SK-N-SH (cell line): ENCODE measurements around the gene NAA10. TPM values are rescaled to one million over a fixed set of nuclear protein-coding genes. Genes with fewer than 3 reads are reported as not detected.

ENCODE experiments used
- CTCF ChIA-PET: fragments of 300-600, 350-600 bp; formaldehyde crosslinking; extraction: SDS; loops from one replicate; lab custom pipeline; 2021; lab: Yijun Ruan, JAX
- POLR2A ChIA-PET: fragments of 350-600 bp; sonication (Branson Sonifier 250); formaldehyde crosslinking; extraction: SDS; loops from one replicate; lab custom pipeline; 2020; ENCODE audit warnings: antibody characterized with exemption, inconsistent platforms; lab: Yijun Ruan, JAX
- DNase-seq: peaks from one replicate; pipeline ENCODE4 v3.0.0; 2012
- H2AFZ ChIP-seq: fragments of 200-600 bp; sonication (generic); 2 replicates; pipeline ENCODE4 v1.8.1; 2016; ENCODE audit warnings: antibody characterized with exemption, mild to moderate bottlenecking, low read depth
- H3F3A ChIP-seq: fragments of 200-600 bp; sonication (generic); replicated peaks from 2 replicates; pipeline ENCODE3; 2016; ENCODE audit warnings: antibody characterized with exemption, mild to moderate bottlenecking; ENCODE audit not compliant: insufficient read depth
- H3K27ac ChIP-seq, 2 experiments: fragments of 200-500 bp in 1 of 2; fragments of 200-600 bp in 1 of 2; sonication (Bioruptor generic) in 1 of 2; sonication (generic), shearing (Covaris generic) in 1 of 2; 2 replicates each; pipeline versions ENCODE4 v1.5.1 to v1.6.1; 2014 to 2016; ENCODE audit warnings: low read depth in 2 of 2, inconsistent platforms in 1 of 2, low read length in 1 of 2, mild to moderate bottlenecking in 1 of 2, mixed read lengths in 1 of 2
- H3K27me3 ChIP-seq: fragments of 200-600 bp; sonication (generic), shearing (Covaris generic); 2 replicates; pipeline ENCODE4 v1.6.1; 2016; ENCODE audit warnings: mixed run types; ENCODE audit not compliant: insufficient read depth
- H3K36me3 ChIP-seq, 2 experiments: fragments of 200-500 bp in 1 of 2; fragments of 200-600 bp in 1 of 2; sonication (Bioruptor generic) in 1 of 2; sonication (generic) in 1 of 2; replicated peaks in 1 of 2; 2 replicates each; pipeline versions ENCODE3 to v1.5.1; 2014 to 2016; ENCODE audit warnings: low read length in 1 of 2, mild to moderate bottlenecking in 1 of 2; ENCODE audit not compliant: insufficient read depth in 2 of 2, control insufficient read depth in 1 of 2
- H3K4me1 ChIP-seq, 2 experiments: fragments of 200-500 bp in 1 of 2; fragments of 200-600 bp in 1 of 2; sonication (Bioruptor generic) in 1 of 2; sonication (generic), shearing (Covaris generic) in 1 of 2; 2 replicates each; pipeline versions ENCODE4 v1.5.1 to v1.6.1; 2014 to 2016; ENCODE audit warnings: low read depth in 1 of 2, low read length in 1 of 2, mixed run types in 1 of 2; ENCODE audit not compliant: insufficient read depth in 2 of 2, control insufficient read depth in 1 of 2
- H3K4me2 ChIP-seq: fragments of 200-600 bp; sonication (generic), shearing (Covaris generic); 2 replicates; pipeline ENCODE4 v1.6.1; 2017; ENCODE audit warnings: mixed run types
- H3K4me3 ChIP-seq, 2 experiments: fragments of 200-500 bp in 1 of 2; fragments of 200-600 bp in 1 of 2; sonication (Bioruptor generic) in 1 of 2; sonication (generic), shearing (Covaris generic) in 1 of 2; 2 replicates each; pipeline versions ENCODE4 v1.5.1 to v1.8.1; 2014 to 2016; ENCODE audit warnings: low read depth in 2 of 2, inconsistent platforms in 1 of 2, low read length in 1 of 2, mild to moderate bottlenecking in 1 of 2, mixed read lengths in 1 of 2, moderate library complexity in 1 of 2
- H3K79me2 ChIP-seq: fragments of 200-600 bp; sonication (generic); 2 replicates; pipeline ENCODE4 v1.8.1; 2017; ENCODE audit warnings: mild to moderate bottlenecking; ENCODE audit not compliant: insufficient read depth
- H3K9ac ChIP-seq: fragments of 200-600 bp; sonication (generic); 2 replicates; pipeline ENCODE4 v1.6.1; 2017; ENCODE audit warnings: mixed run types
- H3K9me2 ChIP-seq: fragments of 200-600 bp; sonication (generic); 2 replicates; pipeline ENCODE4 v1.6.1; 2017; ENCODE audit warnings: mixed run types
- H3K9me3 ChIP-seq: fragments of 200-600 bp; sonication (generic); 2 replicates; pipeline ENCODE4 v1.6.1; 2017; ENCODE audit warnings: mixed run types, mild to moderate bottlenecking, moderate library complexity
- H4K20me1 ChIP-seq: fragments of 200-600 bp; sonication (generic); 2 replicates; pipeline ENCODE4 v1.6.1; 2017; ENCODE audit warnings: mild to moderate bottlenecking, mixed run types; ENCODE audit not compliant: insufficient read depth
- ELF1 ChIP-seq: IDR thresholded peaks from 2 replicates; pipeline ENCODE4 v1.4.0; 2012
- FOXJ3 ChIP-seq: sonication (generic); formaldehyde crosslinking; IDR thresholded peaks from 2 replicates; pipeline ENCODE4 v1.5.1; 2020; ENCODE audit warnings: mild to moderate bottlenecking, missing genetic modification reagents
- FOXM1 ChIP-seq: IDR thresholded peaks from 2 replicates; pipeline ENCODE4 v1.4.0; 2012; ENCODE audit warnings: low read depth, mild to moderate bottlenecking
- GABPA ChIP-seq: IDR thresholded peaks from 2 replicates; pipeline ENCODE4 v1.4.0; 2012; ENCODE audit warnings: low read depth, mild to moderate bottlenecking
- GATA2 ChIP-seq: sonication (generic); formaldehyde crosslinking; IDR thresholded peaks from 2 replicates; pipeline ENCODE4 v1.5.0; 2020; ENCODE audit warnings: mild to moderate bottlenecking, missing genetic modification reagents
- MXI1 ChIP-seq: IDR thresholded peaks from 2 replicates; pipeline ENCODE4 v1.6.1; 2012; ENCODE audit warnings: mild to moderate bottlenecking, low read depth, low read length, improper control_type of control experiment
- NRF1 ChIP-seq: IDR thresholded peaks from 2 replicates; pipeline ENCODE4 v1.6.1; 2012; ENCODE audit warnings: low read depth, mild to moderate bottlenecking, low read length
- POLR2AphosphoS5 ChIP-seq: IDR thresholded peaks from 2 replicates; pipeline ENCODE4 v1.6.1; 2012; ENCODE audit warnings: low read depth, low read length
- RCOR1 ChIP-seq: fragments of 150-350 bp; IDR thresholded peaks from 2 replicates; pipeline ENCODE4 v1.6.1; 2017; ENCODE audit warnings: antibody characterized with exemption, low read length
- RXRA ChIP-seq: IDR thresholded peaks from 2 replicates; pipeline ENCODE4 v1.4.0; 2012; ENCODE audit warnings: low read depth, mild to moderate bottlenecking, borderline replicate concordance
- SIN3A ChIP-seq: IDR thresholded peaks from 2 replicates; pipeline ENCODE4 v1.6.1; 2012; ENCODE audit warnings: low read depth, mild to moderate bottlenecking, low read length, moderate library complexity, borderline replicate concordance
- TAF1 ChIP-seq: IDR thresholded peaks from 2 replicates; pipeline ENCODE4 v1.6.1; 2012; ENCODE audit warnings: low read depth, mild to moderate bottlenecking, low read length, moderate library complexity, borderline replicate concordance
- TCF12 ChIP-seq: IDR thresholded peaks from 2 replicates; pipeline ENCODE4 v1.4.0; 2012
- TEAD4 ChIP-seq: IDR thresholded peaks from 2 replicates; pipeline ENCODE4 v1.4.0; 2012; ENCODE audit warnings: mild to moderate bottlenecking, borderline replicate concordance; ENCODE audit not compliant: insufficient read depth
- WGBS: methylation state at CpG from one replicate; pipeline ENCODE4 v1.1.6; 2017; ENCODE audit warnings: low lambda C conversion rate; 5-methylcytosine and 5-hydroxymethylcytosine counted together
- polyA plus RNA-seq, 3 experiments: library from polyadenylated mRNA; depleted of rRNA; stranded (reverse); fragments of >200 nt; gene quantifications; 2 replicates each; pipeline ENCODE4 v1.2.3, GENCODE V29; 2012
- TF ChIP-seq, protein P1 (sequence below): IDR thresholded peaks from 2 replicates; pipeline ENCODE4 v1.4.0; 2012; ENCODE audit warnings: low read depth, borderline replicate concordance
- TF ChIP-seq, protein P2 (sequence below): IDR thresholded peaks from 2 replicates; pipeline ENCODE4 v1.4.0; 2012; ENCODE audit warnings: low read depth, borderline replicate concordance
- TF ChIP-seq, protein P3 (sequence below): fragments of 150-350 bp; IDR thresholded peaks from 2 replicates; pipeline ENCODE4 v1.6.1; 2017; ENCODE audit warnings: antibody characterized with exemption, low read length, low read depth, borderline replicate concordance
- TF ChIP-seq, protein P4 (sequence below): IDR thresholded peaks from 2 replicates; pipeline ENCODE4 v1.4.0; 2012; ENCODE audit warnings: low read depth

Gene NAA10
- polyA plus RNA-seq, 1 of the 3 experiments (the other 2 are of a cell fraction) = 229 TPM

DNA sequence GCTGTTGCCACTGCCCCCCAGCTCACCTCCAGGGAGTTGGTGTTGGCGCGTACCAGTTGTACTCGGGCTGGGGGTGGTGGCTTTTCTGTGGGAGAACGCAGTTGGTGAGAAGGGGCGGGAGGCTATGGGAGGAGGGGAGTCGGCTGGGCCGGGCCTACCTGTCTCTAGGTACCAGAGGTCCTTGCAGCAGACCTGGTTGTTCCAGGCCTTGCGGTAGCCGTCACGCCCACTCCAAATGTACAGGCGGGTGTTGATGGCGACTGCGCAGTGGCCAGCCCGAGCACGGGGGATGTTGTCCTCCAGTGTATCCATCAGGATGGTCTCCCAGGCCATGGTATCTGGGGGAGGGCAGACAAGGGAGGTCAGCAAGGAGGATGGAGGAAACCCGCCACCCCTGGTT, 25.2 kb upstream of the NAA10 start:
- peaks cover 12 to 95% of the 10 kb centered on the region in 2 experiments for H3K36me3 ChIP-seq
- no peaks in the 10 kb centered on the region for H3K9me3 ChIP-seq
- no peaks in the 10 kb centered on the region for H3K27me3 ChIP-seq
- no peak overlapping the region for H3K27ac ChIP-seq
- POLR2A ChIA-PET = no interaction called here
- H4K20me1 ChIP-seq = peaks cover 37% of the 10 kb centered on the region
- H3F3A ChIP-seq = no peaks in the 10 kb centered on the region
- no peak for TF ChIP-seq MXI1
- H3K9me2 ChIP-seq = no peaks in the 10 kb centered on the region
- no peak for DNase-seq
- H3K4me1 ChIP-seq = no peaks in the 10 kb centered on the region
- no peak overlapping the region for H3K4me2 ChIP-seq
- no peak overlapping the region for H3K4me3 ChIP-seq
- no peak overlapping the region for H3K9ac ChIP-seq
- peaks cover 30% of the 10 kb centered on the region for H3K79me2 ChIP-seq
- H2AFZ ChIP-seq = no peak overlapping the region
- WGBS = 100% methylated on average over 9 of the region's 16 CpGs
- CTCF ChIA-PET = interaction anchor here (3.6 kb wide), 1 partner anchor 13 kb away, joined by 21 read pairs; no protein-coding TSS in a partner anchor

DNA sequence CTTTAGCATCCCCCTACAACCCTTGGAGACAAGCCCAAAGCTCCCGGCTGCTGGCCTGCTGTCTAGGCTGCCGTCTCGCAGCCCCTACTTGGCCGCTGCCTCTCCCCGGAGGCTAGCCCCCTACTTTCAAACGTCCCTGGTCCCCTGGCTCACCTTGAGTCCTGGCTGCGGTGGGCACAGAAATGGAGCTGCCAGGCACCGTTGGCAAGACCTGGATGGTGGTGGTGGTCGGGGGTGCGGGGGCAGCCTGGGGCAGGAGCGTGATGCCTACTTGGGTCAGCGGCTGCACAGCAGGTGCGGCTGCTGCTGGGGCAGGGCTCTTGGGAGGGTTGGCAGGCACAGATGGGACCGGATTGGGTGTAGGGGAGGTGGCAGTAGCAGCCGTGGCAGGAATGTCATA, 24.8 kb upstream of the NAA10 start:
- H3K9ac ChIP-seq = no peak overlapping the region
- ChIA-PET CTCF (interaction anchor here (3.6 kb wide), 1 partner anchor 12 kb away, joined by 21 read pairs; no protein-coding TSS in a partner anchor), POLR2A (no interaction called here)
- DNase-seq = no peak
- no peaks in the 10 kb centered on the region for H3K9me3 ChIP-seq
- H3K9me2 ChIP-seq = no peaks in the 10 kb centered on the region
- peaks cover 33% of the 10 kb centered on the region for H4K20me1 ChIP-seq
- peaks cover 26% of the 10 kb centered on the region for H3K79me2 ChIP-seq
- H3K4me3 ChIP-seq = no peak overlapping the region
- peaks cover 12 to 99% of the 10 kb centered on the region in 2 experiments for H3K36me3 ChIP-seq
- no peaks in the 10 kb centered on the region for H3K4me1 ChIP-seq
- no peak overlapping the region for H2AFZ ChIP-seq
- H3K4me2 ChIP-seq = no peak overlapping the region
- no peak overlapping the region for H3K27ac ChIP-seq
- no peaks in the 10 kb centered on the region for H3K27me3 ChIP-seq
- 97% methylated on average over 15 of the region's 15 CpGs for WGBS
- H3F3A ChIP-seq = no peaks in the 10 kb centered on the region
- TF ChIP-seq GATA2 (no peak), FOXJ3 (no peak), TCF12 (no peak), TEAD4 (no peak), RCOR1 (no peak), GABPA (no peak), RXRA (no peak), POLR2AphosphoS5 (no peak), FOXM1 (no peak), TAF1 (no peak), SIN3A (no peak), ELF1 (no peak), NRF1 (no peak), MXI1 (no peak)
- TF ChIP-seq, protein P1, sequence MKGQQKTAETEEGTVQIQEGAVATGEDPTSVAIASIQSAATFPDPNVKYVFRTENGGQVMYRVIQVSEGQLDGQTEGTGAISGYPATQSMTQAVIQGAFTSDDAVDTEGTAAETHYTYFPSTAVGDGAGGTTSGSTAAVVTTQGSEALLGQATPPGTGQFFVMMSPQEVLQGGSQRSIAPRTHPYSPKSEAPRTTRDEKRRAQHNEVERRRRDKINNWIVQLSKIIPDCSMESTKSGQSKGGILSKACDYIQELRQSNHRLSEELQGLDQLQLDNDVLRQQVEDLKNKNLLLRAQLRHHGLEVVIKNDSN = no peak
- TF ChIP-seq, protein P2, sequence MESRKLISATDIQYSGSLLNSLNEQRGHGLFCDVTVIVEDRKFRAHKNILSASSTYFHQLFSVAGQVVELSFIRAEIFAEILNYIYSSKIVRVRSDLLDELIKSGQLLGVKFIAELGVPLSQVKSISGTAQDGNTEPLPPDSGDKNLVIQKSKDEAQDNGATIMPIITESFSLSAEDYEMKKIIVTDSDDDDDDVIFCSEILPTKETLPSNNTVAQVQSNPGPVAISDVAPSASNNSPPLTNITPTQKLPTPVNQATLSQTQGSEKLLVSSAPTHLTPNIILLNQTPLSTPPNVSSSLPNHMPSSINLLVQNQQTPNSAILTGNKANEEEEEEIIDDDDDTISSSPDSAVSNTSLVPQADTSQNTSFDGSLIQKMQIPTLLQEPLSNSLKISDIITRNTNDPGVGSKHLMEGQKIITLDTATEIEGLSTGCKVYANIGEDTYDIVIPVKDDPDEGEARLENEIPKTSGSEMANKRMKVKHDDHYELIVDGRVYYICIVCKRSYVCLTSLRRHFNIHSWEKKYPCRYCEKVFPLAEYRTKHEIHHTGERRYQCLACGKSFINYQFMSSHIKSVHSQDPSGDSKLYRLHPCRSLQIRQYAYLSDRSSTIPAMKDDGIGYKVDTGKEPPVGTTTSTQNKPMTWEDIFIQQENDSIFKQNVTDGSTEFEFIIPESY = no peak
- TF ChIP-seq, protein P3, sequence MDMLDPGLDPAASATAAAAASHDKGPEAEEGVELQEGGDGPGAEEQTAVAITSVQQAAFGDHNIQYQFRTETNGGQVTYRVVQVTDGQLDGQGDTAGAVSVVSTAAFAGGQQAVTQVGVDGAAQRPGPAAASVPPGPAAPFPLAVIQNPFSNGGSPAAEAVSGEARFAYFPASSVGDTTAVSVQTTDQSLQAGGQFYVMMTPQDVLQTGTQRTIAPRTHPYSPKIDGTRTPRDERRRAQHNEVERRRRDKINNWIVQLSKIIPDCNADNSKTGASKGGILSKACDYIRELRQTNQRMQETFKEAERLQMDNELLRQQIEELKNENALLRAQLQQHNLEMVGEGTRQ = no peak
- TF ChIP-seq, protein P4, sequence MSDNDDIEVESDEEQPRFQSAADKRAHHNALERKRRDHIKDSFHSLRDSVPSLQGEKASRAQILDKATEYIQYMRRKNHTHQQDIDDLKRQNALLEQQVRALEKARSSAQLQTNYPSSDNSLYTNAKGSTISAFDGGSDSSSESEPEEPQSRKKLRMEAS = no peak
- TF ChIP-seq, all 33 proteins: peak for 0
